ENCODE measurements around the gene KRT4.

KRT4 gene

GRCh38 chr12:52836491-52837412, 22.8 kb upstream of the KRT4 start:
- DNase-seq, result no peak

DNA sequence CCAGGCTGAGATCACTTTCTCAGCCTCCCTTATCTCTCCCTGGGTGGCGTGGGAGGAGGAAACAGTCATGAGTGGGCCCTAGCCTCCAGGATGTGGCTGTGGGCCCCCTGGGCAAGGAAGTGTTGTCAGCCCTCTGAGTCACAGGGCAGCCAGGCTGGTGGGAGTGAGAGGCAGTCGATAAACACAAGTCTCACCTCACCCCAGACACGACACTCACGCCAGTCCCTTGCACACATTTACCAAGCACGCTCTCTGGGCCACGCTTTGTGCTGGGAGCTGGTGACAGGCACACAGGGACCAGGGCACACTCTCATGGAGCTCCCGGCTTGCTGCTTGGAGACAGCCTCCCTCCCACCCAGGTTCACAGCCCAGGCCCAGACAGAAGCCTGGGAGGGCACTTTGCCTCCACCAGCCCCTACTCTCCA, 22.1 kb upstream of the KRT4 start:
- peak; percentile 76 for DNase-seq

- DNase-seq, result peak; percentile 11
Observed at GRCh38 chr12:52835271-52836041, 21.5 kb upstream of the KRT4 start.

DNA sequence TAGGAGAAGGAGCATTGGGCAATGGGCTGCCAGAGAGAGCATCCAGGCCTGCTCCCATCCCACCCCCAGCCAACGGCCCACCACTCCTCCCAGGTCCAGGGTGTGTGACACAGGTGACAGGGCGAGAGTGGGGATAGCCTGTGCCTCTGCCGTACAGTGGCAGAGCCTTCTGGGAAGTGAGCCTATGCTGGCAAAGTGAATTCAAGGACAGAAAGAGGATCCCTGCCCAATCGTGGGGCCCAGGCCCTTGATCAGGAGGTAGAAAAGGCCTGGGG, 20.7 kb upstream of the KRT4 start:
- DNase-seq, result no peak

DNA sequence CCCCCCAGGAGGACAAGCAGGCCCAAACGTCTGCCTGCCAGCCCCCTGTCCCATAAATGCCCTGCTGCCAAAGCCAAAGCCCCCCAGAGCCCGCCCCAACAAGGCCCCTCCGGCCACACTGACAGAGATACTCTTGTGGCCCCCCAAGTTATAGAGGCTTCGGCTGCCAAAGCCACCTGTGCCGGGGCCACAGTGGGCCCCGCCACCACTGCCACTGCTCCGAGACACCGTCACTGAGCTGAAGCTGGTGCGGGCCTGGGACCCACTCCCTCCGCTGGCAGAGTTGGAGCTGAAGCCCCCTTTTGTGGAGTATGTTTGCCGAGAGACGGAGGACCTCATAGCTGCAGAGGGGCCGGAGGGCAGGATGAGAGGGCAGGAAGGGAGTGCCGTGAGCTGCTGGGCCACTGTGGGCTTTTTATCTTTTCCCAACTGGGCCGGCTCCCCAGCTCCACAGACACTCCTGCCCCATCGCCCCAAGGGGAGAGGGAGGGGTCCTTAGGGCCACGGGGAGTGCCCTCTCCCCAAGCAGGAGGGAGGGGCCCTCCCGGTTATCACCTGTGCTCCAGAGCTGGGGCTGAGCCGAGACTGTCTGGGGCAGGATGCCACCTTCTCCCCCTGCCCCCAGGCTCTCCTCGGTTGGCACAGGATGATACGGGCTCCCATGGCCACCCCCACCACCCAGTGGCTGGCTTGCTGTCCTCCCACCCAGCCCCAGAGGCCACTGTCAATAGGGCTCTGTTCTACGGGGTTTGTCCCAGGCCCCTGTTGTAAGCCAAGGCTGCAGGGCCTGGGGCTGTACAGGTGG, 20.2 kb upstream of the KRT4 start, which contains the start of gene KRT79:
Gene KRT79 (minus strand): TSS at position 390 of the 805 bp plus-strand sequence. CDS start 51 bp downstream, at position 339.
- DNase-seq, result no peak

DNA sequence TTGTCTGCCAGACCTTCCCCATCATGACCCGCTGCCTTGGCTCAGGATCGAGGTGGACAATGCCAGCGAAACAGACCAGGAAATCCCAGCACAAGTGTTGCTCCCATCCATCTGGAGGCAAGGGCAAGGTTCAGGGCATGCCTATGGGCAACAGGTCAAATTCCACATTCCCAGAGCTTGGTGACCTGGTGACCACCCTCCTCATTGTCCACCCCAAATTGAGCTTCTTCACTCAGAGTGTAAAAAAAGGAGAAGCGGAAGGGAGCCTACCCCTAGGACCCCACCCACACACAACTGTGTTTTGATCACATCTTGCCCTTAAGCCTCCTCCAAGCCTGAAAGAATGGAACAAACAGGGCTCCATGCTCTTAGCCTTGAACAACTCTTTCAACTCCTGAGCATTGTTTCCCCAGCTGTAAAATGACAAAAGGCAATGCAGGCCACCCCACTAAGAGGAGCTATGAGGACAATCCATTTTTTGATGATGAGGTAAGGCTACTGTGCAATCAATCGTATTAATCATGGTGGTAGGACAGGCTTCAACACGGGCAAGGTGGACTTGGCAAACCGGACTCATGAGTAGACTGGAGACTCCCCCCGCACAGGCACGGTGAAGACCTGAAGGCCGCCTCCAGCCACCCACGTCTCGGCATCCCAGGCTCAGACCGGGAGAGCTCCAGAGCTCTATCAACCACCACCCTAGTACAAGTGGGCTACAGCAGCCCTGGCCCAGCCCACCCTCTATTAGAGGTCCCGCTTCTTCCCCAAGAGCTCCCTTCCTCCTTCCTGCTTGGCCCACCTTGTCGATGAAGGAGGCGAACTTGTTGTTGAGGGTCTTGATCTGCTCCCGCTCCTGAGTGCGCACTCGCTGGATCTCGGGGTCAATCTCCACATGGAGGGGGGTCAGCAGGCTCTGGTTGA, 19.3 kb upstream of the KRT4 start:
- no peak for DNase-seq

DNA sequence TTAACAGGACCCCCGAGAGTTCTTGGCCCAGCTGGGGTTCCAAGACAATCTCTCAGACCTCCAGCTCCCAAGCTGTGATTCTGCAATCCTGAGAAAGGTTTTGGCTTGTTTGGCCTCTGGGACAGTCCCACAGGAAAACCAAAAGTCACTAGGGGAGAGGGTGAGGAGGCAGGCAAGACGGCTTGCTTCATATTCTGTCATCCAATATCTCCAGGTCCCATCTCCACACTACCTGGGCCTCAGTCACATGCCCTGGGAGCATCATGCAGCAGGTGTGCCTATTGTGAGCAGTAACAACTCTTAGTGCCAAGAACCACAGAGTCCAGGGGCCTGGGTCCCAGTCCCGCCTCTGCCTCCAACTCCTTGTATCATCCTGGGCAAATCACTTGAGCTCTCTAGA, 18.5 kb upstream of the KRT4 start:
- no peak for DNase-seq

DNA sequence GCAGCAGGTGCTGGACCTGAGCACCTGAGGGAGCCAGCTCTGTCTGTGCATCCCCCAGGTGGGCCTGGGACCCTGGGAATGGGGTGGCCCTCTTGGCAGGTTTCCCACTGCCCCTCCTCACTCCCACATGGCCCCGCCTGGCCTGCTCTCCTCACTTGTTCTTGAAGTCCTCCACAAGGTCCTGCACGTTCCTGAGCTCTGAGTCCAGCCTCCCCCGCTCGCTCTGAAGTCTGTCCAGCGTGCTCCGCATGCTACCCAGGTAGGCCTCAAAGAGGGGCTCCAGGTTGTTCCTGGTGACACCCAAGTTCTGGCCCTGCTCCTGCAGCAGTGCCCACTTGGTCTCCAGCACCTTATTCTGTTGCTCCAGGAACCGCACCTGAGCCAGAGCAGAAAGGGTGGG, 17.3 kb upstream of the KRT4 start:
- no peak for DNase-seq

- no peak for DNase-seq
Observed at GRCh38 chr12:52829986-52830770, 16.3 kb upstream of the KRT4 start.

DNA sequence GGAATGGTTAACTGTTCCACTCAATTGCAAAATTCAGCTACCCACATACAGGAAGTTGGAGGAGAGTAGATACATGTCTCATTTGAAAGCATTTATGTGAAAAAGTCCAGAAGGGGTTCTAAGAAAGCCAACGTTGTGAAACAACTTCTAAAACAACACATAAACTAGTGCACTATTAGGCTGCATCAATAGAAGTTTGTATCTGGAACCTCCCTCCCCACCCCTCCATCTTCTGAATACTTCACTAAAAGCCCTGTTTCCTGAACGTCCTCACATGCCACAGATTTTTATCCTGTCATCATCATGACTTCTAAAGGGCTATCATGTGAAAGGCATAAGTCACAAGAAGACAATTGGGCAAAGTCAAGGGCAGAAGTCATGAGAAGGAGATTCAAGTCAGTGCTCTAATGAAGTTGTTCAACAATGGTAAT, 14.7 kb upstream of the KRT4 start:
- no peak for DNase-seq

DNA sequence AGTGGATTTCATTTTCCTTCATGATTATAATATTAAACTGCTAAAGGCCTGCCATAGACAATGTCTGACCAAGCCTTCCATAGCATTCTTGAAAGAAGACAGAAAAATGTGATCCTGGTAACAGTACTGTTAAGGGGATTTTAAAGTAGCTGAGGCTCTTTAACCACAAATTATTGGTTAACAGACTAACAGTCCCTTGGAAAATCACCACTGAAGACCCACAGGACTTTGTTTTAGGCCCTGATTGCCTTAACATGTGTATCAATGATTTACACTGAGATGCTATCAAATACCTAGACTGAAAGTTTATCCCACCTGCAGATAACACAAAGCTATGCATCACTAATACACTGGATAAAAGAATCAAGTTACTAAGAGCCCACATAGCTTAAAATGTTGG, 14.2 kb upstream of the KRT4 start:
- no peak for DNase-seq

GRCh38 chr12:52827499-52828090, 13.7 kb upstream of the KRT4 start:
- DNase-seq, result no peak

DNA sequence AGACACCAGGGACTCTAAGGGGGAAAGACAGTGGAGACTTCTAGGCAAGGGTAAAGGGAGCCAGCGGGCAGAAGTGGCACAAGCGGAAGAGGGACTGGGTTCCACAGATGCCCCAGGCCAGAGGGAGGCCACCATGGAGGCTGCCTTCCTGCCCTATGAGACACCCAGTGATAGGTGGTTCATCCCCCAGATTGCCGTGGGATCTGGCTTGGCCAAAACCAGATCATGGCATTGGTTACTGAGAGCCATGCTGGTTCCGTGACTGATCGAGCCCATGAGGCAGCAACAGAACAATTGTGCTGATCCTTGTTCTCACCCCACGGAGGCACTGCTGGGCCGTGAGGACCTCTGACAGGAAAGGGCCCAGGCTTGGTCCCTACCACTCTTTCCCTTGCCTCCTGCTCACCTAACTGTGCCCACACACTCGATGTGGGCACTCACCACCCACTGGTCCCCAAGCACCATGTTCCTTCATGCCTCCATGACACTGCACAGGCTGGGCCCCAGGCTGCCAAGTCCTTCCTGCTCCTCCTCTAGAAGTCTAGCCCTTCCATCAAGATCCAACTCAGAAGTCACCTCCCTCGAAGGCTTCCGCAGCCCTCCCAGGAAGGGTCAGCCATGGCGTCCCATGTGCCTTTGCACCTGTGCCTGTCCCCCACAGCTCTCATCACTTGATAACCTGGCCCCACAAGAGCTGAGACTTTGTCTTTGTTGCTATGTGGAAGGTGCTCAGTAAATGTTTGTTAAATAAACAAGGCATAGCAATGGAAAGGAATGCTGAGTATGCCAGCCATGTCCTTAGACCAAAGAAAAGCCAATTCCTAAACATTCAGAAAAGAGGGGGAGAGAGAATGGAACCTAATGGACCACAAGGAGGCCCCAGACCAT, 12.9 kb upstream of the KRT4 start:
- no peak for DNase-seq

- DNase-seq, result no peak
Observed at GRCh38 chr12:52825961-52826360, 12.0 kb upstream of the KRT4 start.

GRCh38 chr12:52824741-52825410, 11.0 kb upstream of the KRT4 start:
- DNase-seq, result no peak

- no peak for DNase-seq
Observed at GRCh38 chr12:52823761-52824450, 10.0 kb upstream of the KRT4 start.

GRCh38 chr12:52822771-52823510, 9.0 kb upstream of the KRT4 start:
- no peak for DNase-seq

Data from stimulated activated CD4-positive, alpha-beta T cell treated with anti-CD3 and anti-CD28 coated beads, Interleukin-15, amount 100 ng/mL, for 24 hours (primary cell).